Stimulated activated CD8-positive, alpha-beta memory T cell treated with anti-CD3 and anti-CD28 coated beads, Interleukin-7, amount 100 ng/mL, for 24 hours (primary cell): Measurements from ENCODE around the gene GPATCH1.

ENCODE experiments used
- DNase-seq: peaks from one replicate; pipeline ENCODE4 v3.0.0-alpha.2; 2020; ENCODE audit warnings: low read depth

The GPATCH1 gene

DNA sequence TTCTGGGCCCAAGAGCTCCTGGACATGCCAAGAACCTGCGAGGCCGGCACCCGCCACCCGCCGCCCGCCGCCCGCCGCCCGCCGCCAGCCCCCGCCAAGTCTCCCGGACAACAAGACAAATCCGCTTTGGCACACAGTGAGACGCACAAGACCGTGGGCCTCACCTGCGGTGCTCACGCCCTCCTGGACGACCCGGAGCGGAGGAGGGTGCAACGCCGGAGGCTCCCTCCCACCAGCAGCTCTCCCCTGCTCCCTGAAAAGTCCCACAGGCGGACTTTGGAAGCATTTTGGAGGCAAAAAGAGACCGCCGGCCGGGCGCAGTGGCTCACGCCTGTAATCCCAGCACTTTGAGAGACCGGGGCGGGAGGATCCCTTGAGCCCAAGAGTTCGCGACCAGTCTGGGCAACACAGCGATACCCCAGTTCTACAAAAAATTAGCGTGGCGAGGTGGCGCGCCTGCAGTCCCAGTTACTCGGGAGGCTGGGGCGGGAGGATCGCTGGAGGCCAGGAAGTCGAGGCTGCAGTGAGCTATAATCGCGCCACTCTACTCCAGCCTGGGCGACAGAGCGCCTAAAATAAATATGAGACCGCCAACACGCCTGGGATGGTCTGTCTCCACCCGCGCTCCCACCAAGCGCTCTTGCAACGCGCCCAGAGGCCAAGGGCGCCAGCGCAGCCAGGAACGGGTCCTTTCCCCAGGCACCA lies 17.1 kb upstream of the GPATCH1 start:
- DNase-seq: no peak

DNA sequence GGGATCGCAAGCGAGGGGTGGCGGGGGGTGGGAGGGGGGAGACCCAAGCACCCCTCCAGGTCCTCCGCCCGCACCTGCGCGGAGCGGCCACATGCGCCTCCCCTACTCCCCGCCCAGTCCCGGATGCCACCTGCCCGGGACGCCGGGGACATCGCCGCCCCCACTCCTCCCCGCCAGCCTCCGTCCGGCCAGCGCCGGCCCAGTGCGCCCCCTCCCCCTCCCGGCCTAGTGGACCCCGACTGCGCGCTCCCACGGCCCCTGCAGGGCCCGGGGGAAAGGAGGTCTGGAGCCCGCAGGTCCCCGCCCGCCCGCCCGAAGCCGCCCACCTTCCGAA lies 16.6 kb upstream of the GPATCH1 start:
- no peak for DNase-seq

DNA sequence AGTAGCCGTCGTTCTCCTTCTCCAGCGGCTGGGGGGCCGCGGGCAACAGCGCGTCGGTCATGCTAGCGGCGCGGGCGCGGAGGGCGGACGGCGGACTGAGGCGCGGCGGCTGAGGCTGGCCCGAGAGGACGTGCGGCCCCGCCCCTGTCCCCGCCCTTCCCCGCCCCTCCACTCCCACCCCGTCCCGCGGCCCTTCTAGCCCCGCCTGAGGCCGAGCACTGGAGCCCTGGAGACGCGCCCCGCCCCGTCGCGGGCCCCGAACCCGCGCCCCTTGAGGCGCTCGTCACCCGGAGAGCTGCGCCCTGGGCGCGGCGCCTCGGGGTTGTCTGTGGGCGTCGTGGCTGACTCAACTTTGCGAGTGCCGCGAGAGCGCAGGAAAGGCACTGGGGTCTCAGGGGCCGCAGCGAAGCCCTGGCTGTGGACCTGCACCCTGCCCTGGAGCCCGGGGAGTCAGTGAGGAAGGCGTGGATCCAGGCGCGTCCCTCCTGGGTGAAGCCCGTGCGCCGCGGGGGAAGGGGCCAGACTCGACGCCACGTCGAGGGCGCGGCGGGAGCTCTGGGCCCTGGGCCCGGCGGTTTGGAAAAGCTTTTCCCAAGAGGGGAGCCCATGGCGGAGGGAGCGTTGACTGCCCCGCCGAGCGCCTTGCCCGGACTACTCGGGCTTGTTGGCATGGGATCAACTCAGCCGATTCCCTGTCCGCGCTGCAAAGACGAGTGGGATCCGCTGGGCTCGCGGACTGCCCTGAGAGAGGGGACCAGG lies 16.0 kb upstream of the GPATCH1 start, which contains the start of gene RHPN2:
RHPN2 (minus strand) TSS at position 97 of the 759 bp plus-strand sequence; CDS start at position 61, 36 bp downstream.
- peak; percentile 23 for DNase-seq

DNA sequence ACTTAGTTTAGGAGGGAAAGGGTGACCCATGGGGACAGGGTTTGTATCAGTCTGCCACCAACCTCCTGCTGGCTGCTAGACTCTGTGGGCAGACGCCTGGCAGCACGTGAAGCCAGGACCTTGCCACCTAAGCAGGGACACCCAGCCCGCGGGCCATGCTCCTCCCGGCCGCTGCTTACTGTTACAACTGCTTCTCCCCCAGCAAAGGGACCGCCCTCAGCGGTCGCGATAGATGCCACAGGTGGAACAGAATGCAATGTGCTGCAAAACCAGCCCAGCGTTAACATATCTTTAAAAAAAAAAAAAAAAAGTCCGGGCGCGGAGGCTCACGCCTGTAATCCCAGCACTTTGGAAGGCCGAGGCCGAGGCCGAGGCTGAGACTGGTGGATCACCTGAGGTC lies 14.4 kb upstream of the GPATCH1 start:
- DNase-seq: no peak

DNA sequence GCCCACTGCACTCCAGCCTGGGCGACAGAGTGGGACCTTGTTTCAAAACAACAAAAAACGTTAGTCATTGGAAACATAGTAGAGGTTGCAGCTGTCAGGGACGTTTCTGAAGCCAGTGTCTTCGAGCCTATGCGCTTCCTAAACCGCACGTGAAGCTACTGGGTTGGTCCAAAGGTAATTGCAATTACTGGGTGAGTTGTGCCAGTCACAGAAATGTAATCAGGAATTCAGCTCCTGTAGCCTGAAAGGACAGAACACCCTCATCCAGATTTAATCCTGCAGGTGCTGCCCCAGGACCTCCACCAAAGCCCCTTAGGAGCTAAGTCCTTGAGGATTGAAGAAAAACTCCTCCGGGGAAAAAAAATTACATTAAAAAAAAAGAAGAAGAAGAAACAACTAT lies 13.9 kb upstream of the GPATCH1 start:
- DNase-seq: no peak

DNA sequence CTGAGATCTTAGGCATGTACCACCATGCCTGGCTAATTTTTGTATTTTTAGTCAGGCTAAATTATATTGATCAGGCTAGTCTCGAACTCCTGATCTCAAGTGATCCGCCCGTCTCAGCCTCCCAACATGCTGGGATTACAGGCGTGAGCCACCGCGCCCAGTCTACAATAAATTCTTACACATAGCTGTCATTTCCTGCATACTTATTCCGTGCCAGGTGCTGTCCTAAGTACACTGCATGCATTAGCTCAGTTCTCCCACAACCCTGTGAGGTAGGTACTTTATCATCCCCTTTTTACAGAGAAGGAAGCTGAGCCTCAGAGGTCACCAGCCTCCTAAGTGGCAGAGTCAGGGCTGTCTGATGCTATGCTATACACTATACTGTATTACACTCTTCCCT lies 9.1 kb upstream of the GPATCH1 start:
- DNase-seq: no peak

DNA sequence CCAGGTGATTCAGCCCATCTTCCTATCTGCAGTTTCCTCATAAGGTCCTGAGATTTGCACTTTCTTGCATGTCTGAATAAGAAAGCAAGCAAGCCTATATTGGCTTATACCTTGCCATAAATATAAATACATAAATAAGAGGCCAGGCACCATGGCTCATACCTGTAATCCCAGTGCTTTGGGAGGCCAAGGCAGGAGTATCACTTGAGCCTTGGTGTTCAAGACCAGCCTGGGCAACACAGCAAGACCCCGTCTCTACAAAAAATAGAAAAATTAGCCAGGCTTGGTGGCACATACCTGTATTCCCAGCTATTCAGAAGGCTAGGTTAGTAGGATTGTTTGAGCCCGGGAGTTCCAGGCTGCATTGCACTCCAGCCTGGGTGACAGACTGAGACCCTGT lies 5.5 kb upstream of the GPATCH1 start:
- no peak for DNase-seq

DNA sequence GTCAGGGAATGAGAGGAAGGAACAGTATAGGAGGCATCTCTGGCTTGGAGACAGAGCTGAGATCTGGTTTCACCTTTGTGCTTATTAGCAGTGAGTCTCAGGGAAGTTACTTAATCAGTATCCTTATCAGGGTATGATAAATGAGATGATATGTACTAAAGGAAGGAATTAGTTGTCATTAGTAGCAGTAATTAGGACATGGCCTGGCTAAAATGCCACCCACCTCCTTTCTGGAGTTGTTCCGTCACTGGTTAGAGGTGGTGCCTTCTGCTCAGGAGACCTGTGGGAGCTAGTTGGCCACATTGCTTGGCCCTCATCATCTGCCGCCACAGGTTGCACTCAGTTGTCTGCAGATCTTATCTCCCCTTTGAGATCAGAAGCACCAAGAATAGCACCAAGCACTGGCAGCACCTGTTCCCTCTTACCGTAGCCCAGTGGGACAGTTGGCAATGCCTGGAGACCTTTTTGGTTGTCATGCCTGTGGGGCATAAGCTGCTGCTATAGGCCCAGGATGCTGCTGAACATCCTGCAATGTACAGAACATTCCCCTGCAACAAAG lies 4.7 kb downstream of the GPATCH1 start:
- DNase-seq: no peak

DNA sequence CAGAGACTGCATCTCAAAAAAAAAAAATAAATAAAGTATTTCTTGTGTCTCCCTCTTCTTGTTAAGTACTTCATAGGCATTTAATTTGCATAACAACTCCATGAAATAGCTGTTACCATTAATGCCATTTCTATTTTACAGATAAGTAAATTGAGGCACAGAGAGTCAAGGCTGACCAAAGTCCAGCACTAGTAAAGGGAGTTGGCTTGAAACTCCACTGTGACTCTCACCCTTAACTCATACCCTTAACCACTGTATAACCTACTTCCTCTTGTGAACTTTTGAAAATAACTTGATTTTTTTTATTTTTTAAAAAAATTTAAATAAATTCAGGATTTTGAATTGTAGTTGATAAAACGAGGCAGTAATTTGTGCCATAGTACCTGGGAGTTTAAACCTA lies 6.0 kb downstream of the GPATCH1 start:
- DNase-seq: no peak

DNA sequence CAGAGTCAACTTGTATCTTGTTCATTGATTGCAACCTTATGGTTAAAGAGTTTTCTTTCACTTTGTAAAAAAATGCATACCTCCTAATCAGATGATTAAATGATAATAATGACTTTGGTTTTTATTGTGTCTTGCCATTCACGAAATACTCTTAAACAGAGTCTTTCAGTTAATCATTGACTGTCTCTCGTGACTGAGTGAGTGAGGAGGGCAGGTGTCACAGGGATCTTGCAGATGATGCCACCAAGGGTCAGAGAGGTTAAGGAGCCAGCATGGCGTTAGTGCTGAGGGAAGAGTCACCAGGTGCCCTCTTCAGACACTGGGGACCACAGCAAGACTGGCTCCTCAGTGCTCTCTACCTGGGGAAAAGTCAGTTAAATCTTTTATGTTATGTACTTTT lies 8.0 kb downstream of the GPATCH1 start:
- DNase-seq: no peak

DNA sequence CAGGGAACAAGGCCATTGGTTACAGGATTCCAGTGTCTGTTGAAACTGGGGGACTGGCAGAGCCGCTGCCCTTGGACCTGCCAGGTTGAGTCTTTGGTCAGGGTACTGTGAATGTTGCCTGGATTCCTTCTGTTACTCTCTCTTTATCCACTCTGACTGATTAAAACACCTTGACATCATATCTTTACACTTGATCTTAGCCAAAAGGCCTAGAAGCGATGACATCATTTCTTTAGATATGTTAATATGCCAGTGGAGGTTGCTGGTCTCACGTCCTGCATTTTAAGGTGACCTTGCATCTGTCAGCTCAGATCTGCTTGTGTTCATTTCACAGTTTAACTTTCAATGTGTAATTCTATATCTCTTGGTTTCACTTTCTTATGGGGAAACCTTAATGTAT lies 9.2 kb downstream of the GPATCH1 start:
- no peak for DNase-seq

DNA sequence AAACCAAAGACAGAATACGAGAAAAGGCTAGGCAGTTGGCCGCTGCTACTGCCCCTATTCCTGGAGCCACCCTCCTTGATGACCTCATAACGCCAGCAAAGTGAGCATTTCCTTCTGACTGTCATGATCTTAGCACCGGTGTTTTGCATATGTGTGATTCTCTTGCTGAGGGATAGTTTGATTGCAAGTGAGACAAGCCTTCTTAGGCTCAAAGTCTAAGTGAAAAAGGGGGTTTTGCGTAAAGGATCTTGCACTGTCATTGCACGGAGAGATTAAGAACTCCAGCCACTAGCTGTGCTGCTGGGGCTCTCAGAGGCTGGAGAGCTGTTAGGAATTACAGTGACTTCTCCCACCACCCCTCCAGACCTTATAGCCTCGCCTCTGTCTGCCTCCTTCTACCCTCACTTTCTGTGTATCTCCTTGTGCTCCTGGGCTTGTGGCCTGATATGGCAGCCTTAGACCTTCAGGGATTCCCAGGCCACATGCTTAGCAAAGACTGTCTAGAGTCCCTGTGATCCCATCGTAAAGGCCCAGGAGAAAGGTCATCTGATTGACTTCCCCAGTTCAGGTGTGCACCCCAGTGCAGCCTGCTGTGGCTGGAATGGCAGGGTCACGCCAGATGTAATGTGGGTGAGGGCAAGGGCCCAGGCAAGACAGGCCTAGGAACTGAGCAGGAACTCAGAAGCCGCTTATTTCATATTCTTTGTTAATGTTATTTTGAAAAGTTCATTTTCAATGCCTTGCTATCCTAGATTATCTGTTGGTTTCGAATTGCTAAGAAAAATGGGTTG lies 12.6 kb downstream of the GPATCH1 start:
- no peak for DNase-seq

DNA sequence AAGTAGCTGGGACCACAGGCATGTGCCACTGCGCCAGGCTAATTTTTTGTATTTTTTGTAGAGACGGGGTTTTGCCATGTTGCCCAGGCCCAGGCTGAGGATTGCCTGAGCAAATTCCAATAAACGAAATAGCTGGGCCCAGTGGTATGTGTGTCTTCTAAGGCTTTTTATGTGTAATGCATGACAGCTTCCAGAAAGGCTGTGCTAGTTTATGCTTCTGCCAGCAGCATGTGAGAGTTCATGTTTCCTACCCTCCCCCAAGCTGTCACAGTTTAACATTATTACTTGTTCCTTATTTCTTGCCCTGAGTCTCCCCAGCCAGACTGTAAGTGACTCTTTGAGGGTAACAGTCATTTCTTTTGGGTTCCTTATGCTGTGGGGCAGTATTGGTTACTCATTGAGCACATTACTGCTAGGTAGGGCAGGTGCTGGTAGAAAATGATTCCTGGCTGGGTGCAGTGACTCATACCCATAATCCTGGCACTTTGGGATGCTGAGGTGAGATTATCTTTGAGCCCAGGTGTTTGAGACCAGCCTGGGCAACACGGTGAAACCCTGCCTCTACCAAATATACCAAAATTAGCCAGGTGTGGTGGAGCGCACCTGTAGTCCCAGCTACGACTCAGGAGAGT lies 13.6 kb downstream of the GPATCH1 start:
- no peak for DNase-seq

DNA sequence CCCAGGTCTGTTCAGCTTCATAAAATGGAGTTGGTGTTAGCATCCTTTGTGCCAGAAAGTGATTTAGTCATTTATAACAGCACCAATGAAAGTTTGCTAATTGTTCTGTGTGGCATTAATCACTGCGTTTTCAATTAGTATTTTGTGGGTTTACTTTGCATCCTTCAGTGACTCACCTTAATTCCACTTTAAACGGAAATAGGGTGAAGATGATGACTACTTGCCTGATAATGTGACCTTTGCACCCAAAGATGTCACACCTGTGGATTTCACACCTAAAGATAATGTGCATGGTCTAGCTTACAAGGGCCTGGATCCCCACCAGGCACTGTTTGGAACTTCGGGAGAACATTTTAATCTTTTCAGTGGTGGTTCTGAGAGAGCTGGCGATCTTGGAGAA lies 15.0 kb downstream of the GPATCH1 start:
- no peak for DNase-seq

DNA sequence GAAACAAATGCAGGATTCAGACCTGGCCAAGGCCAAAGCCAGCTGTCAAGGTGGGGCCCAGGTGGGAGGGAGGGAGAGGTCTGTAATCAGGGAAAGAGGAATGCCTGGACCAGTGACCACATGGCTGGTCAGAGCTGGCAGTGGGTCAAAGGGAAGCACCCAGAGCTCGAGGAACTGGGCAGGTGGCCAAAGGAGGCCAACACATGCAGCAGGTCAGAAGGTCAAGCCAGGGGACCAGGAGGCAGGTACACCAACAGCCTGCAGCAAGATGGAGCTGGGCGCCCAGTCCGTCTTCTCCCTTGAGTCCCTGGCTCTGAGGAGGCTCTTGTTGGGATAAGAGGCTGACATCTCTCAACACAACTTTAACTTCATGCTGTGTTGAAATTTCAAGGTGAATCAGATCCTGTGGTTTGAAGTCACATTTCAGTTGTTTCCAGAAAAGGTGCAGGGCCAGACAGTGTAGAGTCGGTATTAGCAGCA lies 17.1 kb downstream of the GPATCH1 start:
- no peak for DNase-seq

DNA sequence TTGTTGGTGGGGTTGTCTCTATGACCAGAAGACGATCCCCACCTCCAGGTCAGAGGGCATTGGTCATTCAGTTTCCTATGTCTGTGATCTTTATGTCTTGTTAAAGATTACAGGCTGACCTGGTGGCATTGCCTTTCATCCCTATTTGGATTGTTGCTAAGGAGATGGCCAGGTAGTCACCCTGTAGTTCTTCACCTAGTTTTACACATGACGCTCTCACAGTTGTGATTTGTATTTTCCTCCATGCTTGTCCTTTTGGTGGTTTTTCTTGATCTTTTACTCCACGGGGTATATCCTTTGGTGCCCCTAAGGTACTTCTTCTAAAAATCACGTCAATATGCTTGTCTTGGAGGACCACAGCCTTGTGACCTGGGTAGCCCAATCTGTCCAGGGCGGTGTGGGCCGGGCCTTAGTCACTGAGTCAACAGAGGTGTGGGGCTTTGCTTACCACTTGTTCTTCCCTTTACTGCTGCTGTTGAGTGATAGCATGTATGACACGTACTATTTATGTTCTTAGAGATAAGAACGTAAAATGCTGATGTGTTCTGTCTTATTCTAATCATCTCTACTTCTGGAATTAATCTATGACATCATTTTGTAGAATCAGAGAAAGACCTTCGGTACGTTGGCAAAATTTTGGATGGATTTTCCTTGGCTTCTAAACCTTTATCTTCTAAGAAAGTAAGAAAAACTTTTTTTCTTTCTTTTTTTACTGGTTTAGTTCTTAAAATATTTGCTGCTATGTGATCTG lies 20.1 kb downstream of the GPATCH1 start:
- no peak for DNase-seq

DNA sequence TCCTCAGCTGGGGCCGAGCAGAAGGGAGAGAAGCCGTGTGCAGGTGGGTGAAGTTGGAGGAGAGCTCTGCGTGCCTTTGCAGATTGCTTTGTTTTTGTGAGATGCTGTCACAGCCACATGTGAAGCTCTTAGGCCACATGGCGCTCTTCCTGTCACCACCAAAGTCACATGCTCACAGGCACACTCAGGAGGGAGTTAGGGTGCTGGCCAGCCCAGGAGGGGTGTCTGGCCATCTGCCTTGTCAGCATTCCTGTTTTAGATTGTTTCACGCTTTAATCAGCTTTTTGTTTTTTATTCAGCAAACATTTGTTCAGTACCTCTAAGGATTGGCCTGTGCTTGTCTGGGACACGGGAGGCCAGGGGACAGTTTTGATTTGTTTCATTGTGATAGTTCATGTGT lies 21.9 kb downstream of the GPATCH1 start:
- no peak for DNase-seq

DNA sequence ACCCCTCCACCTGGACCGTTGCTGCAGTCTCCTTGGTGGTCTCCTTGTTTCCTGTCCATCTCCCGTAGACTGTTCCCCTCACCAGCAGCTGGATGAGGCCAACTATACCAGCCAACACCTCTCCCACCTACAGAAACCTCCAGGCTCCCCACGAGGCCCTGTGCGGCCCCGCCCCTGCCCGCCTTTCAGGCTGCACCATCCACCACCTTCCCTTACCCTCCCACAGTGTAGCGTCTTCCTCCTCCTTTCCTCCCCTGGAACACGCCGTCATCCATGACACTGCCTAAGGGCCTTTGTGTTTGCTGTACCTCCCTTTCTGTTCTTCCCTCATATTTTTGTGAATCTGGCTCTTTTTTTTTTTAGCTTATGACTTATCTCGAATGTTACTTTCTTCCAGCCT lies 27.2 kb downstream of the GPATCH1 start:
- no peak for DNase-seq

DNA sequence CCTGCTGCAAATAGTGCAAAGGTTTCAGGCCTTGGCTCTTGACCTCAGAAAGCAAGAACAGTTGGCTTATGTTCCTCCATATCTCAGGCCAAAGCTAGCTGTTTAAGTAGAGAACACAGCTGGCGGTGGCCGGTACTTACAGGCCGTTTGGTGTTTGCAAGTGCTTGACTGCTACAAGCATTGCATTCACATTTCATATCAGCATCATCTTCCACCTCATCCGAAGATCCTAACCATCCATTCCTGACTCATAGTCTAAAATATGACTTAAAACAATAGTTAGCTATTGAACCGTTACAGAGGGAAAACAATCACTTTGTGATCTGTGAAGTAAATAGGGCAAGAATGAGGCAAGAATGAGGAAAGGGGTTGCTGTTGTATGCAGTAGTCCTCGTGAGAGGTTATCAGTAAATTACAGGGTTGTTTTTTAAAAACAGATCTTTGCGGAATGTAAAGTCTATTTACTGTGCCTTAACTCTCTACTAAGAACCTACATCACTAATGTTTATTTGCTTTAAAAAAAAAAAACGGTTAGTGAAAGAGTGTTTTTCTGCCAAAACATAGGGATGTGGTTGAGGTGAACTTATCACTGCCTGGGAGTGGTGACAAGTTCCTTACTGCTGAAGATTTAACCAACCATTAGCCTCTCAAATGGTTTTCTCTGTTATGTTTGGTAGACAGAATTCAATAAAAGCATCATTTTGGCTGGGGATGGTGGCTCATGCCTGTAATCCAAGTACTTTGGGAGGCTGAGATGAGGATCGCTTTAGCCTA lies 29.3 kb downstream of the GPATCH1 start:
- DNase-seq: no peak

DNA sequence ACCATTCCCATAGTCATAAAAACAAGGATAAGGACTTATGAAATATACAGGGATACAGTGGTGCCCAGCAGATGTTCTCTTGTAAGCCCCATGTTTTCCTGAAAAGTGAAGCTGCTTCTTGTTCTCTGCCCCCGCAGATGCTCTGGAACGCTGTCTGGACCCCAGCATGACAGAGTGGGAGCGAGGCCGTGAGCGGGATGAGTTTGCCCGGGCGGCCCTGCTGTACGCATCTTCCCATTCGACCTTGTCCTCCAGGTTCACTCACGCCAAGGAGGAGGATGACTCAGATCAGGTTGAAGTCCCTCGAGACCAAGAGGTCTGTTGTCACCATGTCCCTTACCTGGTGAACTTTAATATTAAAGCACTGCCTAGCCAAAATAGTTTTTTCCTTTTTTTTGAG lies 30.6 kb downstream of the GPATCH1 start:
- DNase-seq: no peak

DNA sequence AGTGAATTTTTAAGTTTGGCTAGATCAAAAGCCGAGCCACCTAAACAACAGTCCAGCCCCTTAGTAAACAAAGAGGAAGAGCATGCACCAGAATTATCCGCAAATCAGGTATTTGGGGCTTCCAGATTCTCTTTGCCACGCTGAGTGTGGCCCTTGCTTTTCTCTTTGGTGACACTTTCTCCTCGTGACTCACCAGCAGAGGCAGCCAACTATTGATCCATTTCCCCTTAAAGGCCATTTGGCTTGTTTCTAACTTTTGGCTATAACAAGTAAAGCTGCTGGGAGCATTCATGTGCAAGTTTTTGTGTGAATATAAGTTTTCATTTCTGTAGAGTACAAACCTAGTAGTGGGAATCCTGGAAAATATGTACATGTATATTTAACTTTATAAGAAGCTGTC lies 33.3 kb downstream of the GPATCH1 start:
- no peak for DNase-seq
